EL (cell line): Measurements from ENCODE around the gene TMEM271.
A peak's percentile ranks its signal among the peaks of the same experiment; 100 is the strongest.

Experiments used
- DNase-seq: peaks from one replicate; pipeline ENCODE4 v3.0.0-alpha.2; 2016

Gene TMEM271, protein sequence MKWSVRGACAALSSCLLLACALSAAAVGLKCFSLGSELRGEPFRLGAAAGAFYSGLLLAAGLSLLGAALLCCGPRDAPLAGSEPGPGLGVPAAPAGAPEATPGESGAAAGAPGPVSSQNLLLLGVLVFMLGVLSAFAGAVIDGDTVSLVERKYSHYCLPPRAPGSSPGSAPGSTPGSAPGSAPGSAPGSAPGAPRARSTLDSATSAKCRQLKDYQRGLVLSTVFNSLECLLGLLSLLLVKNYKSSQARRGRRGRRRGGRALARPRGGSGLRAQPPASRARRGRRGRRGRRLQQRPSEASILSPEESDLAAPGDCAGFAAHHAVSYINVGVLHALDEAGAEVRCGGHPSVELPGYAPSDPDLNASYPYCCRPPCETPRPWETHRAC

GRCh38 chr4:576245-576821 is at the start of gene TMEM271:
TSS of gene TMEM271 (minus strand) at chr4:576295. CDS start at chr4:576062, 233 bp downstream.
- no peak for DNase-seq

DNA sequence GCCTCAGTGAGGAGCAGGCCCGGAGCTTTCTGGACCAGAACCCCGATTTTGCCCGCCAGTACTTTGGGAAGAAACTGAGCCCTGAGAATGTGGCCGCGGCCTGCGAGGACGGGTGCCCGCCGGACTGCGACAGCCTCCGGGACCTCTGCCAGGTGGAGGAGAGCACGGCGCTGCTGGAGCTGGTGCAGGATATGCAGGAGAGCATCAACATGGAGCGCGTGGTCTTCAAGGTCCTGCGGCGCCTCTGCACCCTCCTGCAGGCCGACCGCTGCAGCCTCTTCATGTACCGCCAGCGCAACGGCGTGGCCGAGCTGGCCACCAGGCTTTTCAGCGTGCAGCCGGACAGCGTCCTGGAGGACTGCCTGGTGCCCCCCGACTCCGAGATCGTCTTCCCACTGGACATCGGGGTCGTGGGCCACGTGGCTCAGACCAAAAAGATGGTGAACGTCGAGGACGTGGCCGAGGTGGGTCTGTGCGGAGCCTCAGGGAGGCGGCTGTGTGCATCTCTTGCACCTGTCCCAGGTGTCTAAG is 49.6 kb upstream of the TMEM271 start:
- no peak for DNase-seq

DNA sequence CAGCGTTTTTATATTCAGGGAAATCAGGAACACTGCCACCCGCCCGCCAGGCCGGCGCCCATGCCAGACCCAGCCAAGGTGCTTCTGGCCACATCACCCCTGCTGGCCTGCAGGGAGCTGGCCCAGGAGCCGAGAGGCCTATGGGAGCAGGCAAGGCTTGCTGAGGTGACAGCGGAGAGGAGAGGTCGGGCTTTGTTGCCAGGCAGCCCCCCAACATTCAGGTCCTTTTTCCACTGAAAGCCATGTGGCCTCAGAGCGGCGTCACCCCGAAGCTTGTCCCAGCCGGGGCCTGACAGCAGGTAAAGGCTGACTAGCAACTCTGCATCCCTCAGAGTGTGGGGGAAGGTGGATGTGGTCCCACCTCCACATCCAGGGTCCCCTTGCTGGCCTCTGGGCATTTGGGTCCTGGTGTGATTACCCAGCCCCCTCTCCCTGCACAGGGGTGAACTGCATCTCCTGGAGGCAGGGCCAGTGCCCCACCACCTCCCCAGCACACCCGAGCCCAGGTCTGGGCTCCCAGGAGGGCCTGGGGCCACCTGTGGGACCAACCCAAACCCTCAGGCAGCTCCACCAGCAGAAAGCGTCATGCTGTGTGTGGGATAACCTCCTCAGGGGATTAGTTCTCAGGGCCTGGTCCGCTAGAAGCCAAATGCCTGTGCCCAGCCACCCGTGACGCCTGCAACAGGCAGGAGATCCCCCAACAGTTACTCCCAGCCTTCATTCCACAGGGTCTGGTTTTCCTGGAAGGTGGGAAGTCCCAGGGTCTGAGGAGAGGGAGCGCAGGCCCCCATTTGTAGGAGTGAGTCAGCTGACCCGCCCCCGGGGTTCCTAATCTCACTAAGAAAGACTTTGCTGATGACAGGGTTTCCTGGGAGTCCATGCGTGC is 48.9 kb upstream of the TMEM271 start, which contains the start of gene PDE6B:
PDE6B (plus strand) TSS at position 869 of the 886 bp plus-strand sequence. CDS start 54 bp downstream, outside the sequence.
- DNase-seq = no peak

GRCh38 chr4:623914-624566 is 47.9 kb upstream of the TMEM271 start:
- DNase-seq = no peak

DNA sequence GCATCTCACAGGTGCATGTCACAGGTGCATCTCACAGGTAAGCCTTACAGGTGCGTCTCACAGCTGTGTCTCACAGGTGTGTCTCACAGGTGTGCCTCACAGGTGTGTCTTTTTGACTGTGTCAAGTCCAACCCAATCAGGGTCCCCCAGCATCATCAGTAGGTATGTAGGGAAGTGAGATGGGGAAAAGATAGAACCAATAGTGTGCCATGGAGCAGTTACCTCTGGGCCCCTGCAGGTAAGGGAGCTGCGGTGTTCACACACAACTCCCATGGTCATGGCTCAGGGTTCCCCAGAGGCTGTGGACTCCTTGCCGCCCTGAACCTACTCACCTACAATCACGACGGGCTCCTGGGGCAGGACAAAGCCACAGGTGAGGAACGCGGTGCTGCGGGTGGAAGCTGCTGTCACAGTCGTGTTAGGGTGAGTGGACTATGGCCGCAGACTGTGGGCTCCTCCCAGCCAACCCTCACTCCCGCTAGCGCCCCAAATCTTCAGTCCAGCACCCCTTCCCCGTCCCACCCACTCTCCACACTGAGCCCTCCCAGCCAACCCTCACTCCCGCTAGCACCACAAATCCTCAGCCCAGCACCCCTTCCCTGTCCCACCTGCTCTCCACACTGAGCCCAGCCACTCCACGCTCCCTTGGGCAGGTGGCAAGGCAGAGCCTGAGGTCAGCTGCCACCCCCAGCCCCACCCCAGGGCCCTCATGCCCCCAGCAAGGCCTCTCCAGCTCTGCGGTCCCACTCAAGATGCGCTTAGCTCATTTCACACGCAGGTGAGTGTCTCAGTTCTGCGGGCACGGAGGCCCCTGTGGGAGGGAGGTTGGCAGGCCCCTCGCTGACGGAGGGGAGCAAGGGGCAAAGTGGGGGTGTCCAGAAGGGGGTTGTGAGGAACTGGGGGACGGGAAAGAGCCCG is 47.2 kb upstream of the TMEM271 start:
- DNase-seq = peak; percentile 4

DNA sequence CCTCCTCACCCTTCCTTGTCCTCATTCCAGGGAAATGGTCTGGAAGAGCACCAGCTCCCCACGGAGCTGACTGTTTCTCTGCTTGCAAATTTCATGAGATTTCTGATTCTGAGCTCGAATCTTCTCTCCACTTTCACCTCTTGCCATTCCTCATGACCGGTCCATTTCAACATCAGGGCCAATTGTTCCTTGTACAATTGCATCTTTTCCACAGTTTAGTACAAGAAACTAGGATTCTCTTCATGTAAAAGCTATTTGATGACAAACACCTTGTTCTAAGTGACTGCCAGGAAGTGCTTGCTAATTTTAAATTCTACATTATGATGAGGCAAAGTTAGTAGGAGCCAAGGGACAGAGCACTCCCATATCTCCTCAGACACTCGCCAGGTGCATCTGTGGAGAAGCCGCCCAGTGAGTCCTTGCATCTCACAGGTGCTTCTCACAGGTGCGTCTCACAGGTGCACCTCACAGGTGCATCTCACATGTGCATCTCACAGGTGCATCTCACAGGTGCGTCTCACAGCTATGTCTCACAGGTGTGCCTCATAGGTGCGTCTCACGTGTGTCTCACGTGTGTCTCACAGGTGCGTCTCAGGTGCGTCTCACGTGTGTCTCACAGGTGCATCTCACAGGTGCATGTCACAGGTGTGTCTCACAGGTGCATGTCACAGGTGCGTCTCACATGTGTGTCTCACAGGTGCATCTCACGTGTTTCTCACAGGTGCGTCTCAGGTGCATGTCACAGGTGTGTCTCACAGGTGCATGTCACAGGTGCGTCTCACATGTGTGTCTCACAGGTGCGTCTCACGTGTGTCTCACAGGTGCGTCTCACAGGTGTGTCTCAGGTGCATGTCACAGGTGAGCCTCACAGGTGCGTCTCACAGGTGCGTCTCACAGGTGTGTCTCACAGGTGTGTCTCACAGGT is 46.2 kb upstream of the TMEM271 start:
- DNase-seq = peak; percentile 25

GRCh38 chr4:621296-622070 is 45.4 kb upstream of the TMEM271 start:
- DNase-seq = no peak

- DNase-seq = no peak
These were observed 44.8 kb upstream of the TMEM271 start for GRCh38 chr4:620851-621261.

DNA sequence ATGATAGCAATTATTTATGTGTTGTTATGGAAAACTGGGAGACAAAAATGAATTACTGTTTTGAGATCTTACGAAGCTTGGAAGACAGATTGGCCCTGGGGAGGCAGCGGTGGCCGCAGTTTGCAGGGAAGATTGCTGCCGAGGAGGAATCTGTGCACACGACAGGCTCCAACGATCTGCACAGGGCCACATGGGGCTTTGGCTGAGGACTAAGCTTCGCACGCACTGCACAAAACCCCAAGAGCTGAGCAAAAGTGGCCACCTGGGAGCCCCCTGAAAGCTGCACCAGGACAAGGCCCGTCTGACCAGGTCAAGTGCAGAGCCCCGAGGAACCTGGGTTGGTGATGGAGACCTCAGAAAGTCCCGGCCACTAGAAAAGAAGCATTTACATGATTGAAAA is 44.1 kb upstream of the TMEM271 start:
- DNase-seq = no peak

DNA sequence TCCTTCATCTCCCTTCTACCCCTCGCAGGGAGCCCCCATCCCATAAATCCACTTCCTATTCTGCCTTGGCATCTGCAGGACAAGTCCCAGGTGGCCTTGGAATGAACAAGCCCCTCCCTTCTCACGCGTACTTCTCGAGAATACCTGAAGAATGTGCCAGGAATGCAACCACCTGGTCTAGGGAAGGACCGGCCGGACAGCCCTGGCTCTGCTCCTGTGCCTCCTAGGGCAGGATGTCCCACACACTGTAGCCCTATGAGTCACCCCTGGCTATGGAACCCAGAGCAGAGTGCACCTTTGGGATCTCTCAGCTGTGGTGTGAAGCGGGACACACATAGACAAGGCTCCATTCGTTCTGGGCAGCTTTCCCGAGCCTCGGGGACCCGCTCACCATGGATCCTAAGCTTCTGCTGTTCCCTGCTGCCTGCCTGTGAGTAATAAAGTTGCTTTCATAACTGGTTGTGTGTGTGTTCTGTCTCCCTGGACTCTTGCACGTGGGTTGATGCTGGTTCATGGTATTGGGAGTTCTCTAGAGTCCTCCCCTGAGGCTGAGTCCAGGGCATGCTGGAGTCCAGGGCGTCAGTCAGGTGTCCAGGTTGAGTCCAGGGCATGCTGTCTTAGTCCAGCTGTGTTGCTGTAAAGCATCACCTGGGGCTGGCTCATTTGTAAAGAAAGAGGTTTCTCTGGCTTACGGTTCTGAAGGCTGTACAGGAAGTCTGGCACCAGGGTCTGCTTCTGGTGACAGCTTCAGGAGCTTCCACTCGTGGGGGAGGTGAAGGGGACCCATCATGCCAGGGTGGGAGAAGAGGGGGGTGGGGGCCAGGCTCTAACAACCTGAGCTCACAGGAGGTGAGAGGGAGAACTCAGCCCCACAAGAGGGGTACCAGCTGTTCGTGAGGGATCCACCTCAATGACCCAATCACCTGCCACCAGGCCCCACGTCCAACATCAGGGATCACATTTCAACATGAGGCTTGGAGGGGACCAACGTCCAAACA is 41.8 kb upstream of the TMEM271 start:
- DNase-seq = no peak

GRCh38 chr4:616911-617643 is 41.0 kb upstream of the TMEM271 start:
- DNase-seq = no peak

DNA sequence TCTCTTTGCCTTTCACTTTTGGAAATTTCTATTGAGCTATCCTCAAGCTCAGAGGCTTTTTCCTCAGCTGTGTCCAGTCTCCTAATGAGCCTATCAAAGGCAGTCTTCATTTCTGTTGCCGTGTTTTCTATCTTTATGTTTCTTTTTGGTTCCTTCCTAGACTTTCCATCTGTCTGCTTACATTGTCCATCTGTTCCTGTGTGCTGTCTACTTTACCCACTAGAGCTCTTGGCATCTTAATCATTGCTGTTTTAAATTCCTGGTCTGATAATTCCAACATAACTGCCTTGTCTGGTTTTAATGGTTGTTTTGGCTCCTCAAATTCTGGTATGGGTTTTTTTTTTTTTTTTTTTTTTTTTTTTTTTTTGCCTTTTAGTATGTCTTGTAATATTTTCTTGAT is 40.0 kb upstream of the TMEM271 start:
- DNase-seq = no peak

GRCh38 chr4:613126-613525 is 37.0 kb upstream of the TMEM271 start:
- DNase-seq = no peak

GRCh38 chr4:612749-613125 is 36.6 kb upstream of the TMEM271 start:
- no peak for DNase-seq

DNA sequence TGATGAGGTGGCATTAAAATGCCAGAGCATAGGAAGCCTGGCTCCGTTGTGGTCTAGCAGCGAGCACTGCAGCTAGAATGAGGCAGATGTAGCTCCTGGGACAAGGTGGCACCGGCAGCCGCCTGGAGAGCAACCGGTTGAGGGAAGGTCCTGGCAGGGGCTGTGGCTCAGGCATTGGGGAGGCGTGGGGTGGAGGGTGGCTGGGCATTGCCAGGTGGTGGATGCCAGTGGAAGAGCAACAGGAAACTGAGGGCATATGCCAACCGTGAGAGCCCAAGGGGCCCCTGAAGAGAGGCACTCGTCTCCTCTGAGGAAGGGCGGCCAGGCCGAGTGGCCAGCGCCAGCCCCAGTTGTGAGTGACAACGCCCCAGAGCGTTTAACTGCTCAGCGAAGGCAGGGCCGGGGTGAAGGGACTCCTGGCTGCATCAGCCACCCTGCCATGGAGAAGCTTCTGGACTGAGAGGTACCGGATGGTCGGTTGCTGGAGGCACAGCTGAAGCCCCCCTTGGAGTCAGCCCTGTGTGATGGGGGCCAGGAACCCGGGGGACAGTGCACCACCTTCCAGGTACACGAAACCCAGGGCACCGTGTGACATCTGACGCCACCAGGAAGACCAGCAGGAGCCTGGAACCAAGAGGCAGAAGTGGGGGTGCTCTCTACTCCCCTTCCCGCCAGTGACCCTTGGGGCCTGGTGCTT is 36.1 kb upstream of the TMEM271 start:
- DNase-seq = no peak

DNA sequence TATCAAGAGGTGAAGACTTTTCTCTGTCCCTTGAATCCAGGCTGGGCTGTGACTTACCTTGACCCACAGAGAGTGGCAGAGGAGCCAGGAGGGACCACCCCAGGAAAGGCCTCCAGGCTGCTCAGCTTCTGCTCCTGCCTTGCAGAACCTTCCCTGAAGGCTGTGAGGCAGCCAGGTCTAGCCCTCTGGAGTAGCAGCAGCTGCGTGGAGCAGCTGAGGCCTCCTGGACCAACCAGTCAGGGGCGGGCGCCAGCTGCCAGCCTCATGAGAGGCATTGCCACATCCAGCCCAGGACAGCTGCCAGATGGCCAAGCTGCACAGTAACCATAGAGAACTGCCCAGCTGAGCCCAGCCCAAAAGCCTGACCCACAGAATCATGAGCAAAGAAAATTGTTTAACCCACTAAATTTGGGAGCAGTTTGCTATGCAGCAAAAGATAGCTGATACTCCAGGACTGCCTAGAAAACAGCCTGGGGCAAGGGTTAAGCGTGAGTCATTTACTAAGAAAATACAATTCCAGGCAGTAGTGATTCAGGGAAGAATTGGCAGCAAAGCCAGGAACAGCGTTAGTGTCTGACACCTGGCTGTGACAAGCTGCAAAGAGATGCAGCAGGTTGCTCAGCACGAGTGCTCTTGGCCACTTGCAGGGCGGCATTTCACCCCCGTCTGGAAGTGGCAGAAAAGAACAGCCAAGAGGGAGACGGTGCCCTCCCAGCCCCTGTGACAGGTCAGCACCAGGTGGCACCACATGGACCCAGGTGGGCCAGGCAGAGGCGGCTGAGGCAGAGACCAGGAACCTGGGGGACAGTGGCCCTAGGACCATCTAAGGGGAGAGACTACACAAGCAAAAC is 34.5 kb upstream of the TMEM271 start:
- DNase-seq = peak; percentile 76
